22Rv1 (cell line): Measurements from ENCODE around the gene PDGFB.

Experiments used
- ZFX ChIP-seq: fragments of 450-650 bp; IDR thresholded peaks from 2 replicates; pipeline ENCODE4 v1.6.1; 2017; ENCODE audit warnings: antibody characterized with exemption, borderline replicate concordance
- TF ChIP-seq, protein P1 (sequence below): fragments of 450-650 bp; IDR thresholded peaks from 2 replicates; pipeline ENCODE4 v1.5.1; 2017; ENCODE audit warnings: mild to moderate bottlenecking

DNA sequence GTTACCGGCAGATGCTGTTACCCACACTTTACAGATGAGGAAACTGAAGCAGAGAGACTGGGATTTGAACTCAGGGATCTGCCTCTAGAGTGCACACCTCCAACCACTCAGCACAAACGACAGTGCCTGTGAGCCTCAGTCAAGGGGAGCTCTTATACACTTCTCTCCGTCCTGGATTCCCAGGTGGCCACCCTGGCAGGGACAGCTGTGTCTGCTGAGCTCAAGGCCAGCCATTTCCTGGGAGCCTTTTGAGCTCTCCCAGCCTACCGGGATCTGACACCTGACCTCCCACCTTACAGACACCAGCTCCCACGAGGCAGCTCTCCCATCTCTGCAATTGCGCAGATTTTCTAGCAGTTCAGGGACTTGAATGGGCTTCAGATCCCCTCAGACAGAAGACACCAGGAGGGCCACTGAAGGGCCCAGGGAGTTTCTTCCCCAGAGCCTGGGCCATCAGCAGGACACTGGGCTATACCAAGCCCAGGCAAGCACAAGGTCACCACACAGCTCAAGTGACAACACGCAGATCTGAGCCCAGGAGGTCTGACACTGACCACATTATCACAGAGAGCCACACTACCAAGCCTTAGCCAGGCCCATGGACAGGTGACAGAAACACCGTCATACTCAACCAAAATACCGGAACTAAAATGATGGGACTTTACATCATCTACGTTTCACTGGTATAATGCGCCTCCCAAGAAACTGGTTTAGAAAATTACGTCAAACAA, 17.1 kb downstream of the PDGFB start:
- TF ChIP-seq, protein P1, sequence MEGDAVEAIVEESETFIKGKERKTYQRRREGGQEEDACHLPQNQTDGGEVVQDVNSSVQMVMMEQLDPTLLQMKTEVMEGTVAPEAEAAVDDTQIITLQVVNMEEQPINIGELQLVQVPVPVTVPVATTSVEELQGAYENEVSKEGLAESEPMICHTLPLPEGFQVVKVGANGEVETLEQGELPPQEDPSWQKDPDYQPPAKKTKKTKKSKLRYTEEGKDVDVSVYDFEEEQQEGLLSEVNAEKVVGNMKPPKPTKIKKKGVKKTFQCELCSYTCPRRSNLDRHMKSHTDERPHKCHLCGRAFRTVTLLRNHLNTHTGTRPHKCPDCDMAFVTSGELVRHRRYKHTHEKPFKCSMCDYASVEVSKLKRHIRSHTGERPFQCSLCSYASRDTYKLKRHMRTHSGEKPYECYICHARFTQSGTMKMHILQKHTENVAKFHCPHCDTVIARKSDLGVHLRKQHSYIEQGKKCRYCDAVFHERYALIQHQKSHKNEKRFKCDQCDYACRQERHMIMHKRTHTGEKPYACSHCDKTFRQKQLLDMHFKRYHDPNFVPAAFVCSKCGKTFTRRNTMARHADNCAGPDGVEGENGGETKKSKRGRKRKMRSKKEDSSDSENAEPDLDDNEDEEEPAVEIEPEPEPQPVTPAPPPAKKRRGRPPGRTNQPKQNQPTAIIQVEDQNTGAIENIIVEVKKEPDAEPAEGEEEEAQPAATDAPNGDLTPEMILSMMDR = no peak
- no peak for TF ChIP-seq ZFX
